Fibroblast of lung (primary cell): ENCODE measurements around the gene SLC6A12.

ENCODE experiments used
- EZH2 ChIP-seq: IDR thresholded peaks from 2 replicates; pipeline ENCODE4 v1.5.1; 2012; ENCODE audit warnings: low read length, control low read depth, mild to moderate bottlenecking; ENCODE audit errors: missing control alignments
- TF ChIP-seq, protein P1 (sequence below), 2 donors: IDR thresholded peaks in 1 of 2; conservative IDR thresholded peaks in 1 of 2; 1 replicate in 1 of 2; 2 replicates in 1 of 2; pipeline ENCODE4 v1.5.1; 2011 to 2012; ENCODE audit warnings: low read length in 2 of 2, control low read depth in 1 of 2, inconsistent platforms in 1 of 2, low read depth in 1 of 2, mild to moderate bottlenecking in 1 of 2

DNA sequence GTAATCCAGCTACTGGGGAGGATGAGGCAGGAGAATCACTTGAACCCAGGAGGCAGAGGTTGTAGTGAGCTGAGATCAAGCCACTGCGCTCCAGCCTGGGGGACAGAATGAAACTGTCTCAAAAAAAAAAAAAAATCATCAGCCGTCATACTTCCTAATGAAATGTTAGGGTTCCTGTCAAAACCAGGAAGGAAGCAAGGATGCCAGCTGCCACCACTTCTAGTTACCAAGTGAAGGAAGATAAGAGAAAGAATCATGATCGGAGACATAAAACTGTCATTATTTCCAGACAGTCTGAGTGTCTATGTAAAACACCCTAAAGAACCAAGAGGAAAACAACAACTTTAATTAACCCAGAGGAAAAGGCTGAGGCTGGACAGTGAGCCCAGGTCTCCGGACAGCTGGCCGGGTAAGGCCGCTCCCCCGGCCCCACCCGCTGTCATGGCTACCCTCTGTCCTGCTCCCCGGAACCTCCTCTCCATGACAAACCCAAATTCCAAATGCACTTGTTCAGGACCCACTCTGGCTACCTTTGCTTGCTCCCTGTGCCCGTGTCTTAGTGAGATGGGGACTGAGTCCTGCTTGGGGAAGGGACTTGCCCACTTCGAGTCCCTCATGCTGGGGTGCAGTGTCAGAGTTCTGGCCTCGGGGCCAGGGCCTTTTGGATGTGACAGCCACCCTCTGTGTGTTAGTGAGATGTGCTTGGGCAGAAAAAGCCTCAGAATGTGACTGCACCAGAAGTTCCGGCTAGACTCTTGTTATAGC is 29.0 kb downstream of the SLC6A12 start:
- TF ChIP-seq, protein P1, sequence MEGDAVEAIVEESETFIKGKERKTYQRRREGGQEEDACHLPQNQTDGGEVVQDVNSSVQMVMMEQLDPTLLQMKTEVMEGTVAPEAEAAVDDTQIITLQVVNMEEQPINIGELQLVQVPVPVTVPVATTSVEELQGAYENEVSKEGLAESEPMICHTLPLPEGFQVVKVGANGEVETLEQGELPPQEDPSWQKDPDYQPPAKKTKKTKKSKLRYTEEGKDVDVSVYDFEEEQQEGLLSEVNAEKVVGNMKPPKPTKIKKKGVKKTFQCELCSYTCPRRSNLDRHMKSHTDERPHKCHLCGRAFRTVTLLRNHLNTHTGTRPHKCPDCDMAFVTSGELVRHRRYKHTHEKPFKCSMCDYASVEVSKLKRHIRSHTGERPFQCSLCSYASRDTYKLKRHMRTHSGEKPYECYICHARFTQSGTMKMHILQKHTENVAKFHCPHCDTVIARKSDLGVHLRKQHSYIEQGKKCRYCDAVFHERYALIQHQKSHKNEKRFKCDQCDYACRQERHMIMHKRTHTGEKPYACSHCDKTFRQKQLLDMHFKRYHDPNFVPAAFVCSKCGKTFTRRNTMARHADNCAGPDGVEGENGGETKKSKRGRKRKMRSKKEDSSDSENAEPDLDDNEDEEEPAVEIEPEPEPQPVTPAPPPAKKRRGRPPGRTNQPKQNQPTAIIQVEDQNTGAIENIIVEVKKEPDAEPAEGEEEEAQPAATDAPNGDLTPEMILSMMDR (conservative IDR thresholded peaks at IDR 0.05 in 1 of 2, IDR thresholded peaks at IDR 0.05 in 1 of 2; ENCODE audit: low read depth in 1 of 2, low read length in 2 of 2) = no peak
- TF ChIP-seq EZH2 = no peak
